Measurements from ENCODE around the gene DHRS7B.
"Not testable (repeated sequence)": the region's sequence is repeated elsewhere in the genome, so short reads cannot be mapped to it uniquely, and the experiment has no call there.

DHRS7B gene

DNA sequence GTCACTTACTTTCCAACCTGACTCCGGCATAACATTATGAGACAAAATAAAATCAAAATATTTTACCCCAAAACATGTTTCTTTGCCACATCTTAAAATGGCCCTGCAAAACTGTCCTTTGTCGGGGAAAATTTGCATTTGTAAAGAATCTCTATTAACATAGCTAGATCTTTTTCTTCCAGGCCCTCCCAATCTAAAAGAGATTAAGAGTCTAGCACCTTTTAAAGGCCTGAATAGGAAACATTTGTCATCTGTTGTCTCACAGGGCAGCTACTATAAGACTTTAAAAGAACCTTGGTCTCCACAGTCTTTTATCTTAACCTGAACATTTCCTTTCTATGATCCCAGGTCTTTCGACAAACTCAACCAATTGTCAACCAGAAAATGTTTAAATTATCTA is 18.1 kb upstream of the DHRS7B start:
- DNase-seq (ENCODE audit: low read depth): no peak

DNA sequence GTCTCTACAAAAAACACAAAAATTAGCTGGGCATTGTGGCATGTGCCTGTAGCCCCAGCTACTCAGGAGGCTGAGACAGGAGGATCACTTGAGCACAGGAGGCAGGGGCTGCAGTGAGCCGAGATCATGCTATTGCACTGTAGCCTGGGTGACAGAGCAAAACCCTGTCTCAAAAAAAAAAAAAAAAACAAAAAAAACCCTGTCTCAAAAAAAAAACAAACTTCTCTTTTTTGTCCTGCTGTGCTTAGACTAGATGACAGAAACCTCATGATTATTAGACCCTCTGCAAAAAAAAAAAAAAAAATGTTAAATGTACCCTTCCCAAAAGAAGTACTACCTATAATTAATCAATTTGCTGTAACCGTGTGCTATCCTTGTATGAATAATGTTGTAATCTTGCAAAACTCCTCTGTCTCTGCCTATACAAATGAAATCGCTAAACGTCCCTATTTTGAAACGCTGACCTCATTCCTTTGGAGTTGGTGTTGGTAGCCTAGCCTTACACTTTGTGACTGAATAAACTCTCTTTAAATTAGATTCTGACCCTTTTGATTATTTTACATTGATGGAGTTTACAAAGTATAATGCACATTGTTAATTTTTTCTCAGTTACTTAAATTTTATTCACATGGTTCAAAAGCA is 13.6 kb upstream of the DHRS7B start:
- DNase-seq (ENCODE audit: low read depth): no peak

DNA sequence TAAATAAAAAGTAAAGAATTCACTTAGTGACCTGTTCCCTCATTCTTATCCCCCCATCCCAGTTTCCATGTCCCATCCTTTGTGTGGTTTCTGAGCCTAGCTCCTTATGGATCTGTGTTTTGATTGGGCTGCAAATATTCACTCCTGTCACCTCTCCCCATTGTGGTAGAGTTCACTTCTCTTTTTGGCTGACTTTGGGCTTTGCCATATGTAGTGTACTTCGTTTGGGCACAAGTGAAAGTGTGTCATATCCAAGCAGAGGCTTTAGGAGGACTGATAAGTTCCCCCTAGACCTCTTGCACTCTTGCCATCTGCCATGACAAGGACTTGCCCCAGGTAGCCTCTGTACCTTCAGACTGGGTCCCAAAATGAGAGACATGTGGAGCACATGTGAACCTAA is 13.0 kb upstream of the DHRS7B start:
- DNase-seq (ENCODE audit: low read depth): no peak

- not testable (repeated sequence) for DNase-seq (ENCODE audit: low read depth)
Measured at GRCh38 chr17:21114791-21115190, 12.0 kb upstream of the DHRS7B start.

DNA sequence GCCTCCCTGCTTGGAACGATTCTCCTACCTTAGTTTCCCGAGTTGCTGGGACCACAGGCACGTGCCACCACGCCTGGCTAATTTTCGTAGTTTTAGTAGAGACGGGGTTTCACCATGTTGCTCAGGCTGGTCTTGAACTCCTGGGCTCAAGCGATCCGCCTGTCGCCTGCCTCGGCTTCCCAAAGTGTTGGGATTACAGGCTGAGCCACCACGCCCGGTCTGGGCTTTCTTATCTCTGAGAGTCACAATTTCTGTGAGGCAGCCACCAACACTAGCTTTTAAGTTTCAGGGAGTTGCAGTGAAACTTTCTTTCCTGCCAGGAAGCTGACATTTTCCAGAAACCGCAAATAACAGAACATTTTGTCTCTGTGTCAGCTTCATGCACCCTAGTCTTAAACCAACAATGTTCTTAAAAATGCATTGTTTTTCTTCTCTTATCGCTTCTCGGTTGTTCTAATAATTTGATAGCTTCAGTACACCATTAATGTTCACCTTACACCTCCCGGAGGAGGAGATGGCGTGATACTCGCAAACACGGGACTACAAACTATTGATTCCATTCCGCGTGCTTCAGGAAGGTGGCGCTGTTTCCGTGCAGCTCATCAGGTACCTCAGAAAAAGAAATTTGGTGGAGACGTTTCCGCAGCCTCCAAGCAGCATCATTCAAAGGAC is 7.4 kb upstream of the DHRS7B start:
- peak; percentile 35 for DNase-seq (ENCODE audit: low read depth)

GRCh38 chr17:21119919-21120249 is 6.9 kb upstream of the DHRS7B start:
- DNase-seq (ENCODE audit: low read depth): no peak

DNA sequence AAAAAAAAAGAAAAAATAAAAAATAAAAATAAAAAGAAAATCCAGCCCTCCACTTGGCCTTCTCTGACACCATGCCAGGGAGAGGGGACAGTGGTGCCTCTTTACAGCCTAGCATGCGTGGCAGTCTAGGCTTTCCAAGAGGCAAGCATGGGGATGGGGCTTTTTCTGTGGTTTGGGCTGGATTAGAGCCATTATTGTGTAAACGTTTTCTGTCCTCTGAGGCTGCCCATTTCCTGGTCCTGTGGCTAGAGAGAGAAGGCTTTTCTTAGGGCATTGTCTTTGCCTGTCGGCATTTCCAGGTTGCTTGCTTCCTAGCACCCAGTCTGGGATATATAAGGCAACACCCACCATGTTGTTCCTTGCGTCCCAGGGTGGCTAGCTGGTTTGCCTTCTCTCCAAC is 2.7 kb upstream of the DHRS7B start:
- no peak for DNase-seq (ENCODE audit: low read depth)

GRCh38 chr17:21124517-21124916 is 2.2 kb upstream of the DHRS7B start:
- not testable (repeated sequence) for DNase-seq (ENCODE audit: low read depth)

- peak; percentile 37 for DNase-seq (ENCODE audit: low read depth)
Measured at GRCh38 chr17:21125862-21126261, 902 bp upstream of the DHRS7B start.

- DNase-seq (ENCODE audit: low read depth): no peak
Measured at GRCh38 chr17:21127509-21128077, 829 bp downstream of the DHRS7B start.

DNA sequence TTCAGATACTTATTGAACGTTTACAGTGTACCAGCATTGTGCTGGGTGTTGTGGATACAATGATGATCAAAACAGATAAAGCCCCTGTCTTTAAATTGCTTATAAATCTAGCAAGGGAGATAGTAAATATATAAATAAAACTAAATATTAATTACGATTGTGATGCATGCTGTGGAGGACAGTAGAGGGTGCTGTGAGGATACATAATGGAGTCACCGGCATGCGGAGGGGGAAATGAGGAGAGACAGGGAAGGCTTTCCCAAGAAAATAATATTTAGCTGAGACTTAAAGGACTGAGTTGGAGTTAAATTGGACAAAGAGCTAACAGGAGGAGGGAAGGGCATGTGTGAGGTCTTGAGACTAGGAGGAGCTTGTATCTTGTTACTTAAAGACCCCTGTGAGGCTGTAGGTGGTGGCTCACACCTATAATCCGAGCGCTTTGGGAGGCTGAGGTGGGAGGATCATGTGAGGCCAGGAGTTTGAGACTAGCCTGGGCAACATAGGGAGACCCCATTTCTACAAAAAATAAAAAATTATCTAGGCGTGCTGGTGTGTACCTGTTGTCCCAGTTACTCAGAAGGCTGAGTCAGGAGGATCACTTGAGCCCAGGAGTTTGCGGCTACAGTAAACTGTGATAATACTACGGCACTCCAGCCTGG is 2.4 kb downstream of the DHRS7B start:
- no peak for DNase-seq (ENCODE audit: low read depth)

DNA sequence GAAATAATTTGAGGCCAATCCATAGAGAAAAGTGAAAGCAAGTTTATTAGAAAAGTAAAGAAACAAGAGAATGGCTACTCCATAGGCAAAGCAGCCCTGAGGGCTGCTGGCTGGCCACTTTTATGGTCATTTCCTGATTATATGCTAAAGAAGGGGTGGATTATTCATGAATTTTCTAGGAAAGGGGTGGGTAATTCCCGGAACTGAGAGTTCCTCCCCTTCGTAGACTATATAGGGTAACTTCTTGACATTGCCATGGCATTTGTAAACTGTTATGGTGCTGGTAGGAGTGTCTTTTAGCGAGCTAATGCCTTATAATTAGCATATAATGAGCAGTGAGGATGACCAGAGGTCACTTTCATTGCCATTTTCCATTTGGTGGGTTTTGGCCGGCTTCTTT is 4.4 kb downstream of the DHRS7B start:
- no peak for DNase-seq (ENCODE audit: low read depth)

- DNase-seq (ENCODE audit: low read depth): no peak
Measured at GRCh38 chr17:21132428-21132827, 5.7 kb downstream of the DHRS7B start.

DNA sequence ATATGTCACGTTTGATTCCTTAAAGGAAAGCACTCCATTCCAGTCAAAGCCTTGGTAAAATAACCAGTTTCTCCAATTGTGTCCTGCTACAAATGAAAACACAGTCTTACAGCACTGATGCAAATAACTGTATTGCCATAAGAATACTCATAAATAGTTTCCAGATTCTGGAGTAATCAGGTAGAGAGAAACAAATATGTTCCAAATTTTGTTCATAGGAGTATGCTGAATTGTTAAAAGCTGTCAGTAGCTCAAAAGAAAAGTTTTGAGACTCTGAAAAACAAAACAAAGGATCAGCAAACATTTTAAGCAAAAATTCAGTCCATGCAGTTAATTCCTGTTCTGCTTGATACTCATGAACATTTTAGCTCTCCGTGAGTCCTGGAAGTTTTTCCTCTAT is 7.8 kb downstream of the DHRS7B start:
- DNase-seq (ENCODE audit: low read depth): no peak

DNA sequence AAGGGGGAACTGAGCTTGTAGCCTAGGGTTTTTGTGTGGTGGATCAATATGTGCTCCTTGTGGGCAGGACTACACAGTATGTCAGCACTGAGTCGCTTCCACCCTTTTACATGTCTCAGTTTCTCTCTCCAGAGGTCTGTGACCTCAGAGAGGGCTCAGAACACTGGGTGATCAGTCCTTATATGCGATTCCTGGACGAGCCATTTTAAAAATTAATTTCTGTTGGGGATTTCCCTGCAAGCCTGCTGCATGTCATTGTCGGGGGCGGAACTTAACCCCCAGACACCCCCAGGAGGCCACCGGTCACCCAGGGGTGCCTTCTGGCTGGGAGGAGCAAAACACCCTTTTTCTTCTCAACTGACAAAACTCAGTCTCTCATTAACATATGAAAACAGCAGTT is 14.1 kb downstream of the DHRS7B start:
- DNase-seq (ENCODE audit: low read depth): no peak

GRCh38 chr17:21141331-21141730 is 14.6 kb downstream of the DHRS7B start:
- DNase-seq (ENCODE audit: low read depth): no peak

GRCh38 chr17:21142065-21142464 is 15.3 kb downstream of the DHRS7B start:
- not testable (repeated sequence) for DNase-seq (ENCODE audit: low read depth)

GRCh38 chr17:21143695-21144094 is 16.9 kb downstream of the DHRS7B start:
- no peak for DNase-seq (ENCODE audit: low read depth)

DNA sequence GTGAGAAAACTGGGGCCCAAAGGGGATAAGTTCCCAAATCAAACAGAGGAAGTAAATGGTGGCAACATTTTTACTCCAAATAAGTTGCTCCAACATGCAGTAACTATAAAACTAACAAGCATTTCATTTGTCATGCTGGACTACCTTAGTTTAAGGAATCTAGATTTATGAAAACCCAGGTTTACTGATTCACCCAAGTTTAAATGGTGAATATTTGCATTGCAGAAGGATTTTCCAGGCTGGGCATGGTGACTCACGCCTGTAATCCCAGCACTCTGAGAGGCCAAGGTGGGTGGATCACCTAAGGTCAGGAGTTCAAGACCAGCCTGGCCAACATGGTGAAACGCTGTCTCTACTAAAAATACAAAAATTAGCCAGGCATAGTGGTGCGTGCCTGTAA is 17.5 kb downstream of the DHRS7B start:
- not testable (repeated sequence) for DNase-seq (ENCODE audit: low read depth)

DNA sequence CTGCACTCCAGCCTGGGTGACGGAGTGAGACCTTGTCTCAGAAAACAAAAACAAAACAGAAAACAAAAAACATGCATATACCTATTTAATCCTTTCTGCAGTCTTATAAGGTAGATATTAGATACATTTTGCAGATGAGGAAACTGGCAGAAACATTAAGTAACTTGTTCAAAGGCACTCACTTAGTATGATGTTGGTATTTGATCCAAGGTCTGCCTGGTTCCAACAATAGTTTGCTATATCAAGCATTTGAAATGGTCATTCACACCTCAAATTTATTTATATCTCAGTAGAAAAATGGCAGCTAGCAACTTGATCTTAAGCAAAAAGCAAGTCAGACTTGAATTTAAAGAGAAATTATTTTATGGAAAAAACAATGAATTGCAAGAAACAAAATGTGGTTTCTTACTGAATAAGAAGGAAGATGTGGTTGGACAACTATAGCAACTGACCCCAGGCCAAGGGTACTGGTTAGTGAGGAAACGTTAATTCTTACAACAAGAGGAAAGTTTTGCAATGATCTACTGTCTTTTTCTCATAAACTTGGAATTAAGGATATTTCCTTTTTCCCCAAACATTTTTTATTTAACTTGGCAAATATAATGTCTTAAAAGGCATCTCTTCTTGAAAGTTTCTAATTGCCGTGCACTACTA is 19.7 kb downstream of the DHRS7B start:
- no peak for DNase-seq (ENCODE audit: low read depth)

DNA sequence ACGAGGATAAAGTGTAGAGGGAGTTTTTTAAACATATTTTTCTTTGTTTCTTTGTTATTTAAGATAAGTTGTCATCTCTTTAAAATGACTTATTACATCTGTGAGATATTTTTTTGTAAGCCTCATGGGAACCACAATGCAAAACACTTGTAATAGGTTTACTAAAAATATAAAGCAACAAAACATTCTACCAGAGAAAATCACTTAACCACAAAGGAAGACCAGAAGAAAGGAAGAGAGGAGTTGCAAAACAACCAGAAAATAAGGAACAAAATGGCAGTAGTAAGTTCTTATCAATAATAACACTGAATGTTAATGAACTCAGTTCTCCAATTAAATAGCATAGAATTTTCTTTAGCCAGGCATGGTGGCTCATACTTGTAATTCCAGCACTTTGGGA is 22.9 kb downstream of the DHRS7B start:
- DNase-seq (ENCODE audit: low read depth): no peak

DNA sequence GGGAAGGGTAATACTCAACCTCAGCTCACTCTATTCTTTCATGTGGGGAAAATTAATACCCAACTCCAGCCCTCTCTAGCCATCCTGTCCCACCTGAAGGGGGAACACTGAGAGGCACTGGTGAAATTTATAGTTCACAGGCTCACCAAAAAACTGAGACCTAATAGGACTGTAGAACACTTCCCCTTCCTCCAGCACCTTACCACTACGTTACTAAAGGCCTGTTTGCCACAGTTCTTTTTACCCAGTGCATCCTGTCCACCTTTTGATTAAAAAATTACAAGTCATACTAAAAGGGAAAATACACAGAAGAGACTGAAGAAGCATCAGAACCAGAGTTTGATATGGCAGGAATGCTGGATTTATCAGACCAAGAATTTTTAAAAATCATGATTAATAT is 26.0 kb downstream of the DHRS7B start:
- DNase-seq (ENCODE audit: low read depth): no peak

All from stimulated activated CD8-positive, alpha-beta memory T cell treated with anti-CD3 and anti-CD28 coated beads, Interleukin-15, amount 100 ng/mL, for 1 hour (primary cell).